Measurements from ENCODE around the gene BPIFA3. TPM values are rescaled to one million over a fixed set of nuclear protein-coding genes. Genes with fewer than 3 reads are reported as not detected.

The BPIFA3 gene
- total and polyA plus RNA-seq, 2 of the 8 experiments (the other 6 are each of a cell fraction or from before 2014, with no cell fraction given), result not detected

GRCh38 chr20:33191484-33191883, 25.7 kb upstream of the BPIFA3 start:
- Histone ChIP-seq H3K18ac (ENCODE audit: extremely low read depth, low read length) (no peak overlapping the region), H3K4me2 (ENCODE audit: insufficient read depth in 1 of 2, low read depth in 2 of 2, low read length in 2 of 2) (no peak overlapping the region), H3K4me3 (ENCODE audit: extremely low read depth in 1 of 4, insufficient read depth in 2 of 4, low read depth in 3 of 4, low read length in 4 of 4) (no peak overlapping the region), H2AFZ (ENCODE audit: low read length) (no peak overlapping the region), H4K20me1 (replicated peaks in 1 of 2; ENCODE audit: control insufficient read depth in 1 of 2, insufficient read depth in 2 of 2, low read length in 2 of 2) (no peaks in the 10 kb centered on the region), H3K9ac (replicated peaks in 1 of 4; ENCODE audit: extremely low read depth in 1 of 4, low read depth in 3 of 4, low read length in 3 of 4) (no peak overlapping the region), H3K79me1 (ENCODE audit: low read depth, low read length) (no peaks in the 10 kb centered on the region), H3K4me1 (replicated peaks in 1 of 4; ENCODE audit: control insufficient read depth in 3 of 4, insufficient read depth in 4 of 4, low read length in 3 of 4) (no peaks in the 10 kb centered on the region), H2BK20ac (ENCODE audit: low read length) (no peak overlapping the region), H3K27me3 (replicated peaks in 1 of 4; ENCODE audit: control insufficient read depth in 3 of 4, extremely low read depth in 1 of 4, insufficient read depth in 3 of 4, low read length in 3 of 4) (0 out of 7 replicates have a peak, but pooled peaks cover 0 to 2% (median 0%) of the 10 kb centered on the region in 4 experiments), H4K91ac (replicated peaks; ENCODE audit: insufficient read length, low read length) (no peak overlapping the region), H3K23ac (ENCODE audit: insufficient read length) (no peak overlapping the region), H3K23me2 (ENCODE audit: low read depth, low read length) (no peaks in the 10 kb centered on the region), H4K5ac (ENCODE audit: insufficient read length, low read depth, low read length) (no peak overlapping the region), H3K4ac (replicated peaks; ENCODE audit: insufficient read length, low read depth, low read length) (no peak overlapping the region), H3K14ac (ENCODE audit: insufficient read length) (no peak overlapping the region), H3K79me2 (ENCODE audit: control insufficient read depth in 1 of 2, insufficient read depth in 2 of 2, low read length in 2 of 2) (no peaks in the 10 kb centered on the region), H3K27ac (ENCODE audit: low read depth, low read length) (no peak overlapping the region), H2BK12ac (ENCODE audit: low read depth, low read length) (no peak overlapping the region), H3K9me3 (ENCODE audit: insufficient read depth in 2 of 2, low read depth in 1 of 2, low read length in 1 of 2) (no peaks in the 10 kb centered on the region), H3K56ac (replicated peaks; ENCODE audit: insufficient read length, low read depth, low read length) (no peak overlapping the region), H2BK15ac (ENCODE audit: low read length) (no peak overlapping the region), H4K8ac (ENCODE audit: extremely low read depth, insufficient read depth, low read length) (no peak overlapping the region), H2BK120ac (replicated peaks; ENCODE audit: low read depth, low read length) (no peak overlapping the region), H2BK5ac (ENCODE audit: low read depth, low read length) (no peak overlapping the region), H3K36me3 (ENCODE audit: control insufficient read depth in 2 of 4, insufficient read depth in 4 of 4, low read length in 3 of 4) (no peaks in the 10 kb centered on the region), H2AK5ac (ENCODE audit: low read depth, low read length) (no peak overlapping the region)
- no peak for DNase-seq (ENCODE audit: low read depth in 1 of 2, low spot score in 2 of 2)
- WGBS, 2 experiments (ENCODE audit: extremely low coverage in 1 of 2, insufficient coverage in 1 of 2, insufficient read length in 1 of 2, insufficient replicate concordance in 2 of 2, low coverage in 1 of 2, low lambda C conversion rate in 2 of 2, missing lambda C conversion rate in 1 of 2), result 81% methylated on average over 3 of the region's 3 CpGs; no CpG with 5 or more reads in 1 of the 2 experiments
- POLR2A ChIA-PET (ENCODE audit: partially characterized antibody), result no interaction called here
- no peak for FAIRE-seq
- CTCF ChIA-PET (ENCODE audit: partially characterized antibody), result interaction anchor here (1.6 kb wide), 1 partner anchor 20 kb away, joined by 6 read pairs; no protein-coding TSS in a partner anchor
- TF ChIP-seq POLR2A (IDR thresholded peaks at IDR 0.05; ENCODE audit: control extremely low read depth in 1 of 2, low read depth in 2 of 2, low read length in 2 of 2) (no peak), ZNF274 (IDR thresholded peaks at IDR 0.05; ENCODE audit: borderline replicate concordance, extremely low read depth, low read length) (no peak), SP2 (IDR thresholded peaks at IDR 0.05; ENCODE audit: low read length) (no peak), YY1 (IDR thresholded peaks at IDR 0.05; ENCODE audit: low read depth, low read length) (no peak), SIRT6 (IDR thresholded peaks at IDR 0.05; ENCODE audit: low read length) (no peak), POLR2AphosphoS5 (IDR thresholded peaks at IDR 0.05; ENCODE audit: low read depth, low read length) (no peak), HDAC2 (IDR thresholded peaks at IDR 0.05; ENCODE audit: borderline replicate concordance in 1 of 2, low read depth in 2 of 2, low read length in 2 of 2) (no peak), TCF12 (IDR thresholded peaks at IDR 0.05; ENCODE audit: low read depth, low read length) (no peak), RXRA (IDR thresholded peaks at IDR 0.05; ENCODE audit: insufficient read depth, low read depth, low read length) (no peak), SIN3A (conservative IDR thresholded peaks at IDR 0.05 in 1 of 2, IDR thresholded peaks at IDR 0.05 in 1 of 2; ENCODE audit: low read depth in 1 of 2, low read length in 2 of 2) (no peak), SIX5 (IDR thresholded peaks at IDR 0.05; ENCODE audit: low read depth, low read length) (no peak), NANOG (IDR thresholded peaks at IDR 0.05; ENCODE audit: insufficient read depth, low read depth, low read length, poor library complexity, severe bottlenecking) (no peak), CBX8 (IDR thresholded peaks at IDR 0.05; ENCODE audit: borderline replicate concordance, low read depth, low read length) (no peak), SP4 (IDR thresholded peaks at IDR 0.05; ENCODE audit: low read length) (no peak), JUND (IDR thresholded peaks at IDR 0.05; ENCODE audit: low read length) (no peak), ASH2L (IDR thresholded peaks at IDR 0.05; ENCODE audit: low read length) (no peak)

All from H1 (cell line).